ENCODE data around the gene AJAP1. TPM values are rescaled to one million over a fixed set of nuclear protein-coding genes. Genes with fewer than 3 reads are reported as not detected.

The AJAP1 gene
- polyA plus RNA-seq, 1 donor from 2014 or later, result 7.9 TPM

DNA sequence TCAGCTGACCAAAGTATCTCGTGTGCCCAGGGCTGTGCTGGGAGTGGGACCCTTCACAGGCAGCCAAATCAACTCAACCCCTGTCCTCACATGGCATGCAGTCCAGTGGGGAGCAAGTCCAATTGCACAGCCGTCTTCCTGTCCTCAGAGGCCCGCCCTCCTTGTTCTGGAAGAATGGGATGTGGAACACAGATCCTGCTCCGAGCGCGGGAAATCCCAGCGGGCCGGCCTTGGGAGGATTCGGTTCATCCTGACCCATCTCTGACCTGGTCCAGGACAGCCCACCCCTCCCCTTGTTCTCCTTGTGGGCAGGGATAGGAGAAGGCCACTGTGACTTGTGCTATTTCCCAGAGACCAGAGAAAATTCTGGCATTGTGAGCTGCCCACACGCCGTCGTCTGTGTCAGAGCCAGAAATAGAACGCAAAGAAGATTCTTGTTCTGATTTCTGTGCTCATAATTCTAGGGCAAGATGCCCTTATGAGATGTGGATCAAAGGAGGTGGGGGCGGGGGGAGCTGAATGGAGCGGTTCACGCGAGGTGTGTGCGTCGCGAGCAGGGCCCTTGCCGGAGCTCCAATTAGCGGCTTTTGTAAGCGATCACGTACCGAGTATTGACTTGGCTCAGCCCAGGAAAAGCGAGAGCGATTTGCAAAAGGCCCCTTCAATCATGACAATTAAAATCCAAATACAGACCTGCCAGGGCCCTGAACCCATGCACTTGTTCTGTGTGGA, 79.2 kb downstream of the AJAP1 start:
- Histone ChIP-seq H3K9ac (ENCODE audit: low read length) (no peak overlapping the region), H3K4me2 (ENCODE audit: low read length) (no peak overlapping the region), H2AFZ (ENCODE audit: low read depth, low read length) (no peak overlapping the region), H3K9me3 (ENCODE audit: low read length) (no peaks in the 10 kb centered on the region), H3F3A (ENCODE audit: insufficient read depth, low read length, poor library complexity, severe bottlenecking) (no peaks in the 10 kb centered on the region), H3K27ac (ENCODE audit: low read length) (no peak overlapping the region), H3K27me3 (ENCODE audit: insufficient read depth, low read depth, low read length) (no peaks in the 10 kb centered on the region), H3K79me2 (replicated peaks; ENCODE audit: insufficient read depth, low read length) (no peaks in the 10 kb centered on the region), H4K20me1 (ENCODE audit: insufficient read depth) (no peaks in the 10 kb centered on the region), H3K4me3 (ENCODE audit: low read length) (no peak overlapping the region), H3K9me2 (ENCODE audit: insufficient read depth, low read length) (no peaks in the 10 kb centered on the region), H3K36me3 (ENCODE audit: insufficient read depth, low read length) (no peaks in the 10 kb centered on the region)
- TF ChIP-seq EP300 (conservative IDR thresholded peaks at IDR 0.05; ENCODE audit: poor library complexity, severe bottlenecking) (no peak), TAF1 (IDR thresholded peaks at IDR 0.05; ENCODE audit: low read depth) (no peak), MXI1 (conservative IDR thresholded peaks at IDR 0.05; ENCODE audit: poor library complexity, severe bottlenecking) (no peak), SMC3 (conservative IDR thresholded peaks at IDR 0.05; ENCODE audit: poor library complexity) (no peak), EZH2 (IDR thresholded peaks at IDR 0.05; ENCODE audit: borderline replicate concordance, insufficient read depth, low read length, poor library complexity, severe bottlenecking) (no peak), RAD21 (conservative IDR thresholded peaks at IDR 0.05) (no peak), POLR2AphosphoS5 (IDR thresholded peaks at IDR 0.05) (no peak)
- TF ChIP-seq, protein P1, sequence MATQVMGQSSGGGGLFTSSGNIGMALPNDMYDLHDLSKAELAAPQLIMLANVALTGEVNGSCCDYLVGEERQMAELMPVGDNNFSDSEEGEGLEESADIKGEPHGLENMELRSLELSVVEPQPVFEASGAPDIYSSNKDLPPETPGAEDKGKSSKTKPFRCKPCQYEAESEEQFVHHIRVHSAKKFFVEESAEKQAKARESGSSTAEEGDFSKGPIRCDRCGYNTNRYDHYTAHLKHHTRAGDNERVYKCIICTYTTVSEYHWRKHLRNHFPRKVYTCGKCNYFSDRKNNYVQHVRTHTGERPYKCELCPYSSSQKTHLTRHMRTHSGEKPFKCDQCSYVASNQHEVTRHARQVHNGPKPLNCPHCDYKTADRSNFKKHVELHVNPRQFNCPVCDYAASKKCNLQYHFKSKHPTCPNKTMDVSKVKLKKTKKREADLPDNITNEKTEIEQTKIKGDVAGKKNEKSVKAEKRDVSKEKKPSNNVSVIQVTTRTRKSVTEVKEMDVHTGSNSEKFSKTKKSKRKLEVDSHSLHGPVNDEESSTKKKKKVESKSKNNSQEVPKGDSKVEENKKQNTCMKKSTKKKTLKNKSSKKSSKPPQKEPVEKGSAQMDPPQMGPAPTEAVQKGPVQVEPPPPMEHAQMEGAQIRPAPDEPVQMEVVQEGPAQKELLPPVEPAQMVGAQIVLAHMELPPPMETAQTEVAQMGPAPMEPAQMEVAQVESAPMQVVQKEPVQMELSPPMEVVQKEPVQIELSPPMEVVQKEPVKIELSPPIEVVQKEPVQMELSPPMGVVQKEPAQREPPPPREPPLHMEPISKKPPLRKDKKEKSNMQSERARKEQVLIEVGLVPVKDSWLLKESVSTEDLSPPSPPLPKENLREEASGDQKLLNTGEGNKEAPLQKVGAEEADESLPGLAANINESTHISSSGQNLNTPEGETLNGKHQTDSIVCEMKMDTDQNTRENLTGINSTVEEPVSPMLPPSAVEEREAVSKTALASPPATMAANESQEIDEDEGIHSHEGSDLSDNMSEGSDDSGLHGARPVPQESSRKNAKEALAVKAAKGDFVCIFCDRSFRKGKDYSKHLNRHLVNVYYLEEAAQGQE (IDR thresholded peaks at IDR 0.05; ENCODE audit: borderline replicate concordance), result no peak
- TF ChIP-seq, protein P2, sequence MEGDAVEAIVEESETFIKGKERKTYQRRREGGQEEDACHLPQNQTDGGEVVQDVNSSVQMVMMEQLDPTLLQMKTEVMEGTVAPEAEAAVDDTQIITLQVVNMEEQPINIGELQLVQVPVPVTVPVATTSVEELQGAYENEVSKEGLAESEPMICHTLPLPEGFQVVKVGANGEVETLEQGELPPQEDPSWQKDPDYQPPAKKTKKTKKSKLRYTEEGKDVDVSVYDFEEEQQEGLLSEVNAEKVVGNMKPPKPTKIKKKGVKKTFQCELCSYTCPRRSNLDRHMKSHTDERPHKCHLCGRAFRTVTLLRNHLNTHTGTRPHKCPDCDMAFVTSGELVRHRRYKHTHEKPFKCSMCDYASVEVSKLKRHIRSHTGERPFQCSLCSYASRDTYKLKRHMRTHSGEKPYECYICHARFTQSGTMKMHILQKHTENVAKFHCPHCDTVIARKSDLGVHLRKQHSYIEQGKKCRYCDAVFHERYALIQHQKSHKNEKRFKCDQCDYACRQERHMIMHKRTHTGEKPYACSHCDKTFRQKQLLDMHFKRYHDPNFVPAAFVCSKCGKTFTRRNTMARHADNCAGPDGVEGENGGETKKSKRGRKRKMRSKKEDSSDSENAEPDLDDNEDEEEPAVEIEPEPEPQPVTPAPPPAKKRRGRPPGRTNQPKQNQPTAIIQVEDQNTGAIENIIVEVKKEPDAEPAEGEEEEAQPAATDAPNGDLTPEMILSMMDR (IDR thresholded peaks at IDR 0.05; ENCODE audit: poor library complexity, severe bottlenecking), result no peak

DNA sequence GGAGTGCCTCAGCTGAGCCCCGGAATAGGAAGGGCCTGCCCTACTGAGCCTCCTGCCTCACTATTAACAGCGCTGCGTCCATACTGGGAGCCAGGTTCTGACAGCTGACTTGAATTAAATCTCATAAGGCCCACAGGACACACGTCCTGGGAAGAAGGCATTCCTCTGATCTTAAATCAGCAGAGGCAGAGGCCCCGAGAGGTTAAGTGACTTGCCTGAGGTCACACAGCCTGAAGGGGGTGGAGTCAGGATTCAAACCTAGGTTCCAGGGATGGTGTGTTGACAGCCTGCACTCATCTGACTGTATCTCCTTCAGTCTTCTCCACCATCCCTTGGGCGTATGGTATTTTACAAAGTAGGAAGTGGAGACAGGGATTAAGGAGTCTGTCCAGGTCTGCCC, 79.8 kb downstream of the AJAP1 start:
- Histone ChIP-seq H3K27ac (ENCODE audit: low read length) (no peak overlapping the region), H3F3A (ENCODE audit: insufficient read depth, low read length, poor library complexity, severe bottlenecking) (no peaks in the 10 kb centered on the region), H3K9me3 (ENCODE audit: low read length) (no peaks in the 10 kb centered on the region), H3K4me3 (ENCODE audit: low read length) (no peak overlapping the region), H4K20me1 (ENCODE audit: insufficient read depth) (no peaks in the 10 kb centered on the region), H3K36me3 (ENCODE audit: insufficient read depth, low read length) (no peaks in the 10 kb centered on the region), H3K27me3 (ENCODE audit: insufficient read depth, low read depth, low read length) (no peaks in the 10 kb centered on the region), H3K4me2 (ENCODE audit: low read length) (no peak overlapping the region), H3K9ac (ENCODE audit: low read length) (no peak overlapping the region), H2AFZ (ENCODE audit: low read depth, low read length) (no peak overlapping the region), H3K79me2 (replicated peaks; ENCODE audit: insufficient read depth, low read length) (no peaks in the 10 kb centered on the region), H3K9me2 (ENCODE audit: insufficient read depth, low read length) (no peaks in the 10 kb centered on the region)
- TF ChIP-seq, protein P2 (IDR thresholded peaks at IDR 0.05; ENCODE audit: poor library complexity, severe bottlenecking), result no peak
- TF ChIP-seq EZH2 (IDR thresholded peaks at IDR 0.05; ENCODE audit: borderline replicate concordance, insufficient read depth, low read length, poor library complexity, severe bottlenecking) (no peak), SMC3 (conservative IDR thresholded peaks at IDR 0.05; ENCODE audit: poor library complexity) (no peak), MXI1 (conservative IDR thresholded peaks at IDR 0.05; ENCODE audit: poor library complexity, severe bottlenecking) (no peak), TAF1 (IDR thresholded peaks at IDR 0.05; ENCODE audit: low read depth) (no peak), EP300 (conservative IDR thresholded peaks at IDR 0.05; ENCODE audit: poor library complexity, severe bottlenecking) (no peak), POLR2AphosphoS5 (IDR thresholded peaks at IDR 0.05) (no peak), RAD21 (conservative IDR thresholded peaks at IDR 0.05) (no peak)
- TF ChIP-seq, protein P1 (IDR thresholded peaks at IDR 0.05; ENCODE audit: borderline replicate concordance), result no peak

Data from neural cell (in vitro differentiated cells).